ENCODE data around the gene CAPN5.

GRCh38 chr11:77165066-77165465 is 98.3 kb downstream of the CAPN5 start:
- no peak for TF ChIP-seq CTCF (IDR thresholded peaks at IDR 0.05; ENCODE audit: low read length)
- TF ChIP-seq EZH2 (IDR thresholded peaks at IDR 0.05; ENCODE audit: borderline replicate concordance, low read length): no peak
